Activated CD4-positive, alpha-beta T cell treated with anti-CD3 and anti-CD28 coated beads, Interleukin-10, Interleukin-2, amounts not matched to agents 100 ng/mL and 50 ng/mL, durations not matched to agents 16 hours and 8 hours (primary cell): ENCODE data around the gene ZBTB17.
"Not testable (repeated sequence)": the region's sequence is repeated elsewhere in the genome, so short reads cannot be mapped to it uniquely, and the experiment has no call there.

Source experiments
- DNase-seq: peaks from one replicate; pipeline ENCODE4 v3.0.0-alpha.2; 2020

Gene ZBTB17

GRCh38 chr1:15985611-15986297, 9.9 kb upstream of the ZBTB17 start:
- no peak for DNase-seq

GRCh38 chr1:15983275-15983674, 7.4 kb upstream of the ZBTB17 start:
- DNase-seq: no peak

- no peak for DNase-seq
Observed at GRCh38 chr1:15981679-15982078, 5.8 kb upstream of the ZBTB17 start.

GRCh38 chr1:15977947-15978346, 2.0 kb upstream of the ZBTB17 start:
- not testable (repeated sequence) for DNase-seq

GRCh38 chr1:15975358-15975804, 520 bp downstream of the ZBTB17 start:
- DNase-seq: peak; percentile 83

GRCh38 chr1:15974855-15975254, 1.0 kb downstream of the ZBTB17 start:
- peak; percentile 50 for DNase-seq

GRCh38 chr1:15973772-15974171, 2.1 kb downstream of the ZBTB17 start:
- DNase-seq: no peak

- no peak for DNase-seq
Observed at GRCh38 chr1:15972409-15972808, 3.5 kb downstream of the ZBTB17 start.

GRCh38 chr1:15970911-15971310, 5.0 kb downstream of the ZBTB17 start:
- DNase-seq: no peak

- DNase-seq: no peak
Observed at GRCh38 chr1:15969321-15969880, 6.5 kb downstream of the ZBTB17 start.

GRCh38 chr1:15968172-15968571, 7.7 kb downstream of the ZBTB17 start:
- DNase-seq: no peak

- DNase-seq: no peak
Observed at GRCh38 chr1:15966956-15967344, 9.0 kb downstream of the ZBTB17 start.

GRCh38 chr1:15966081-15966955, 9.6 kb downstream of the ZBTB17 start:
- DNase-seq: peak; percentile 96

- DNase-seq: peak; percentile 86
Observed at GRCh38 chr1:15965228-15965767, 10.6 kb downstream of the ZBTB17 start.

GRCh38 chr1:15963968-15964648, 11.8 kb downstream of the ZBTB17 start:
- DNase-seq: peak; percentile 53

GRCh38 chr1:15963363-15963967, 12.4 kb downstream of the ZBTB17 start:
- DNase-seq: no peak

- no peak for DNase-seq
Observed at GRCh38 chr1:15962671-15963362, 13.1 kb downstream of the ZBTB17 start.

GRCh38 chr1:15962176-15962575, 13.7 kb downstream of the ZBTB17 start:
- DNase-seq: no peak

GRCh38 chr1:15961492-15961891, 14.4 kb downstream of the ZBTB17 start:
- no peak for DNase-seq

GRCh38 chr1:15960808-15961207, 15.1 kb downstream of the ZBTB17 start:
- DNase-seq: no peak

- DNase-seq: peak; percentile 46
Observed at GRCh38 chr1:15959827-15960446, 16.0 kb downstream of the ZBTB17 start.
